DOHH2 (cell line): ENCODE results near the gene OSBPL3.

Experiments used
- H3F3A ChIP-seq: fragments of 200-600 bp; sonication (generic), shearing (Covaris generic); 2 replicates; pipeline ENCODE4 v1.6.0; 2016; ENCODE audit warnings: antibody characterized with exemption, mild to moderate bottlenecking; ENCODE audit not compliant: control insufficient read depth, insufficient read depth
- H3K27ac ChIP-seq: fragments of 200-600 bp; sonication (generic); 2 replicates; pipeline ENCODE4 v1.5.1; 2014; ENCODE audit warnings: low read depth, mild to moderate bottlenecking, low read length, moderate library complexity
- H3K27me3 ChIP-seq: fragments of 200-600 bp; sonication (generic); 2 replicates; pipeline ENCODE4 v1.6.1; 2014; ENCODE audit warnings: mild to moderate bottlenecking, low read length, mixed read lengths; ENCODE audit not compliant: control insufficient read depth
- H3K36me3 ChIP-seq: fragments of 200-600 bp; sonication (generic); 2 replicates; pipeline ENCODE4 v1.6.1; 2014; ENCODE audit warnings: mild to moderate bottlenecking, low read length, moderate library complexity, mixed read lengths; ENCODE audit not compliant: control insufficient read depth
- H3K4me1 ChIP-seq: fragments of 200-600 bp; sonication (generic); 2 replicates; pipeline ENCODE4 v1.6.1; 2014; ENCODE audit warnings: mild to moderate bottlenecking, low read length, mixed read lengths; ENCODE audit not compliant: control insufficient read depth
- H3K4me2 ChIP-seq: fragments of 200-600 bp; sonication (generic); 2 replicates; pipeline ENCODE4 v1.6.0; 2014; ENCODE audit warnings: mild to moderate bottlenecking, low read length, moderate library complexity
- H3K4me3 ChIP-seq: fragments of 200-600 bp; sonication (generic); 2 replicates; pipeline ENCODE4 v1.5.1; 2014; ENCODE audit warnings: mild to moderate bottlenecking, low read length, mixed read lengths
- H3K79me2 ChIP-seq: fragments of 200-600 bp; sonication (generic); 2 replicates; pipeline ENCODE4 v1.6.1; 2014; ENCODE audit warnings: mild to moderate bottlenecking, low read length, mixed read lengths; ENCODE audit not compliant: control insufficient read depth
- H3K9me2 ChIP-seq: fragments of 200-600 bp; sonication (generic); replicated peaks from 2 replicates; pipeline ENCODE4 v1.6.1; 2014; ENCODE audit warnings: mild to moderate bottlenecking, low read length, mixed read lengths; ENCODE audit not compliant: control insufficient read depth
- H3K9me3 ChIP-seq: fragments of 200-600 bp; sonication (generic); 2 replicates; pipeline ENCODE4 v1.6.1; 2014; ENCODE audit warnings: antibody characterized with exemption, low read length, mixed read lengths; ENCODE audit not compliant: control insufficient read depth, insufficient read depth
- H4K20me1 ChIP-seq: fragments of 200-600 bp; sonication (generic); 2 replicates; pipeline ENCODE4 v1.6.0; 2014; ENCODE audit warnings: low read depth, mild to moderate bottlenecking, antibody characterized with exemption, low read length, moderate library complexity; ENCODE audit not compliant: control insufficient read depth, insufficient read depth
- CTCF ChIP-seq: fragments of 200-600 bp; sonication (generic); IDR thresholded peaks from one replicate; pipeline ENCODE4 v1.5.1; 2014; ENCODE audit warnings: antibody characterized with exemption, mild to moderate bottlenecking, low read depth, low read length; ENCODE audit not compliant: poor library complexity, severe bottlenecking
- EZH2phosphoT487 ChIP-seq: fragments of 200-600 bp; sonication (generic); IDR thresholded peaks from 2 replicates; pipeline ENCODE4 v1.6.1; 2017; ENCODE audit warnings: borderline replicate concordance, mild to moderate bottlenecking, antibody characterized with exemption, low read length, moderate library complexity, mixed read lengths

OSBPL3 gene

GRCh38 chr7:24980534-24981170 is 674 bp upstream of the OSBPL3 start:
- Histone ChIP-seq H3F3A (peaks cover 24% of the 10 kb centered on the region), H3K4me1 (peaks cover 74% of the 10 kb centered on the region), H3K79me2 (peaks cover 48% of the 10 kb centered on the region), H3K27ac (peak overlapping the region; percentile 58), H3K9me2 (no peaks in the 10 kb centered on the region), H3K9me3 (peaks cover 5% of the 10 kb centered on the region; the same call in 1 of the 2 replicates), H3K27me3 (no peaks in the 10 kb centered on the region), H4K20me1 (peaks cover 28% of the 10 kb centered on the region), H3K4me3 (peak overlapping the region; percentile 85), H3K36me3 (peaks cover 24% of the 10 kb centered on the region), H3K4me2 (peak overlapping the region; percentile 90)
- no peak for TF ChIP-seq CTCF
- TF ChIP-seq EZH2phosphoT487 = no peak

- peak overlapping the region; percentile 51 for H3K27ac ChIP-seq
- H3K79me2 ChIP-seq = peaks cover 60% of the 10 kb centered on the region
- H3K4me1 ChIP-seq = peaks cover 86% of the 10 kb centered on the region
Measured at GRCh38 chr7:24979470-24979862, 512 bp downstream of the OSBPL3 start.

GRCh38 chr7:24978843-24979469 is 1.0 kb downstream of the OSBPL3 start:
- peak overlapping the region; percentile 90 for H3K4me2 ChIP-seq
- no peaks in the 10 kb centered on the region for H3K9me2 ChIP-seq
- peaks cover 43% of the 10 kb centered on the region for H4K20me1 ChIP-seq
- peaks cover 87% of the 10 kb centered on the region for H3K4me1 ChIP-seq
- no peaks in the 10 kb centered on the region for H3K9me3 ChIP-seq
- H3K79me2 ChIP-seq = peaks cover 65% of the 10 kb centered on the region
- H3K27ac ChIP-seq = peak overlapping the region; percentile 51
- H3K36me3 ChIP-seq = peaks cover 38% of the 10 kb centered on the region
- peaks cover 23% of the 10 kb centered on the region for H3F3A ChIP-seq
- TF ChIP-seq EZH2phosphoT487 = no peak
- TF ChIP-seq CTCF = no peak
- no peaks in the 10 kb centered on the region for H3K27me3 ChIP-seq
- H3K4me3 ChIP-seq = peak overlapping the region; percentile 85

More at GRCh38 chr7:24979470-24979862, 512 bp downstream of the OSBPL3 start:
- H3K4me3 ChIP-seq = peak overlapping the region; percentile 85
- no peaks in the 10 kb centered on the region for H3K9me2 ChIP-seq
- peaks cover 38% of the 10 kb centered on the region for H4K20me1 ChIP-seq
- no peaks in the 10 kb centered on the region for H3K27me3 ChIP-seq
- H3K4me2 ChIP-seq = peak overlapping the region; percentile 90
- H3F3A ChIP-seq = peaks cover 24% of the 10 kb centered on the region
- peaks cover 35% of the 10 kb centered on the region for H3K36me3 ChIP-seq
- peaks cover 3% of the 10 kb centered on the region; the same call in 1 of the 2 replicates for H3K9me3 ChIP-seq
- peak; percentile 68 for TF ChIP-seq CTCF
- no peak for TF ChIP-seq EZH2phosphoT487
